HG03575 (cell line): ENCODE data around the gene BICRA.
"Not testable (repeated sequence)": the region's sequence is repeated elsewhere in the genome, so short reads cannot be mapped to it uniquely, and the experiment has no call there.

Source experiments
- ATAC-seq: cut with Tn5 transposase; IDR thresholded peaks from one replicate; pipeline ENCODE4 v1.9.1; 2021; ENCODE audit not compliant: unreplicated experiment, insufficient number of reproducible peaks, low FRiP score; ENCODE audit errors: extremely low read depth

BICRA gene

DNA sequence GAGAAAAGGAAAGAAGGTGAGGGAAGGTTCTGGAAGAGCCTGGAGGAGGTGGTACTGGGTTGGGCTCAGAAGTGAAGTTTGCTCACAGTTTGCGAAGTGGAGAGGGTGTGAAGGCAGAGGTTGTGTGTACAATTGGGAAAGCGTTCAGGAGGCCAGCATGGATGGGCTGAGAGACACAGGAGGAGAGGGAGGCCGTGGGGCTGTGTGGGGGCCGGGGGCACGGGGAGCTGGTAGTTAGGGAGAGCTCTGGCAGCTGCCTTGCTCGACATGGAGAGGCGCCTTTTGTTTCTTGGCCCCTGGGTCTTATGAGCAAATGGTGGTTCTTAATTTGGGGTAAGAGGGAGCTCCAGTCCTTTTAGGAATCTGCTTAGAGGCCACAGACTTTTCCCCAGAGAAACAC is 16.7 kb downstream of the BICRA start:
- ATAC-seq, result no peak

DNA sequence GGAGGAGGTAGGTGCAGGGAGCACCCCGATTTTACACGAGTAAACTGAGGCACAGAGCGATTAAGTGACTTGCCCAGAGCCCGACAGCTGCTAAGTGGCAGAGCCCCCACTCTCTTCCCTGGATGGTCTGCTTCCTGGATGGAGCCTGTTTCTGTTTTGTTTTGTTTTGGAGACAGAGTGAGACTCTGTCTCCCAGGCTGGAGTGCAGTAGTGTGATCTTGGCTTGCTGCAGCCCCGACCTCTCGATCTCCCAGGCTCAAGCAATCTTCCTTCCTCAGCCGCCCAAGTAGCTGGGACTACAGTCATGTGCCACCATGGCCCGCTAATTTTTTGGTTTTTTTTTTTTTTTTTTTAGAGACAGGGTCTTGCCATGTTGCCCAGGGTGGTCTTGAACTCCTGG is 17.3 kb downstream of the BICRA start:
- no peak for ATAC-seq

GRCh38 chr19:47628078-47628771 is 19.3 kb downstream of the BICRA start:
- no peak for ATAC-seq

GRCh38 chr19:47630594-47630993 is 21.7 kb downstream of the BICRA start:
- ATAC-seq, result no peak

DNA sequence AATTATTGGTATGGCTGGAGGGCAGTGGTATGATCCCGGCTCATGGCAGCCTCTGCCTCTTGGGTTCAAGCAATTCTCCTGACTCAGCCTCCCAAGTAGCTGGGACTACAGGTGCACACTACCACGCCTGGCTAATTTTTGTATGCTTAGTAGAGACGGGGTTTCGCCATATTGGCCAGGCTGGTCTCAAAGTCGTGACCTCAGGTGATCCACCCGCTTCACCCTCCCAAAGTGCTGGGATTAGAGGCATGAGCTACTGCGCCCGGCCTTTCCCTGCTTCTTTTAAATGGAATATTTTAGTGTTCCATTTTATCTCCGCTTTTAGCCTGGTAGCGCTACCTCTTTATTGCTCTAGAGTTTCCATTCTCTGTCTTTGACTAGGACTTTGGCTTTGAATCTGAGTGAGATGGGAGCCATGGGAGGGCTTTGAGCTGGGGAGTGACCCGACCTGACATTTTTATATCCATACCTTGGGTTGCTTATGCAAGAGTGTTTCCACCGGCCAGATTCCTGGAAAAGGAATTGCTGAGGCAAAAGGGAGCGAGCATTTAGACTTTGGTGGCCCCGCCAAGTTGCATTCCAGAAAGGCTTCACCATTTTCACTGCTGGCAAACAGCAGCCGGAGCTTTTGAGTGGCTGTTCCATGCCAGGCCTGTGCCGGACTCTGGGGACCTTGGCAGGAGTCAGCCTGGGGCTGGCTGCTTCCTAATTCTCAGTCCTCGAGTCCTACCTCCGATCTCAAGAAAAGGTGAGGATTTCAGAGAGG is 22.9 kb downstream of the BICRA start:
- ATAC-seq, result no peak

DNA sequence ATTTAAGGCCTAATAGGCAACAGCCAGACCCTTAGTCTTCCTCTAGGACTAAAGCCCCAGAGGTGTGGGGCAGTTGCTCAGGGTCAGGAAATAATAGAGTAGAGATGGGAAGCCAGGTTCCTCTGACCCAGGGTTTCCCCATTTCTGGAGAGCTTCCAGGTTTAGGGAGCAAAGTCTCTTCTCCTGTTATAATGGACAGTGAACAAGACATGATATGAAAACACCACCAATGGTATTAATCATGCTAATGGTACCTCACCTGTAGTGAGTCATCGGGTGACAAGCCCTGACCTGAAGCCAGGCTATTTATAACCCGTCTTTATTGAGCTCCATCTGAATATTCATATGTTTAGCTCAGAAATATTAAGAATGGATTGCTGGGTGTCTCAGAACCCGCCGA is 24.6 kb downstream of the BICRA start:
- no peak for ATAC-seq

DNA sequence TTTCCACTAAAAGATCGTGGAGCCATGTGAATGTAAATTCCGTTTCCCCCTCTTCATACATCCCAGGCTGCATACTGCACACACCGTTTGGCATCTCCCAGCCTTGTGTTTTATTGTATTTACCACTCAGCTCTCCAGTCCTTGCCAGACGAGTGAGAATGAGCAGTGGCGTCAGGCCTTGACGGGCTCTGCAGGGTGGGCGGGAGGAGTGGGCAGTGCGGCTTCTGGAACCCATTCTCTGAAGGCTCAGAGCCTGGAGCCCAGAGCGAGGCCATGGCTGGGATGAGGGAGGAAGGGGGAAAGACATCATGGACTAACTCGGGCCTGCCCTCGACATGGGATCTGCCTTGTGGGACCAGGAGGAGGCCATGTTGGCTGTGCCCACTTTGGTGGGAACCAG is 25.1 kb downstream of the BICRA start:
- ATAC-seq, result no peak

DNA sequence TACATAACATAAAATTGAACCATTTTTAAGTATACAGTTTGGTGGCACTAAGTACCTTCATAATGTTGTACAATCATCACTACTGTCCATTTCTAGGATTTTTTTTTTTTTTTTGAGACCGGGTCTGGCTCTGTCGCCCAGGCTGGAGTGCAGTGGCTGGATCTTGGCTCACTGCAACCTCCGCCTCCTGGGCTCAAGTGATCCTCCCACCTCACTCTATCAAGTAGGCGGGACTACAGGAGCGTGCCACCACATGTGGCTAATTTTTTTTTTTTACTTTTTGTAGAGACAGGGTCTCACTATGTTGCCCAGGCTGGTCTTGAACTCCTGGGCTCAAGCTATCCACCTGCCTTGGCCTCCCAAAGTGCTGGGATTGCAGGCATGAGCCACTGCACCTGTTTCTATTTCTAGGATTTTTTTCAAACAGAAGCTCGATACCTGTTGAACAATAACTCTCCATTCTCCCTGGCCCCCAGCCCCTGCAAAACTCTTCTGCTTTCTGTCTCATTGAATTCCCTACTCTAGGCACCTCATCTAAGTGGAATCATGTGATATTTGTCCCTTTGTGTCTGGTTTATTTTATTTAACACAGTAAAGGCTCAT is 26.3 kb downstream of the BICRA start:
- ATAC-seq, result not testable (repeated sequence)

GRCh38 chr19:47637550-47637949 is 28.6 kb downstream of the BICRA start:
- no peak for ATAC-seq

GRCh38 chr19:47641891-47642485 is 33.1 kb downstream of the BICRA start:
- ATAC-seq, result no peak

GRCh38 chr19:47643281-47643680 is 34.3 kb downstream of the BICRA start:
- no peak for ATAC-seq

DNA sequence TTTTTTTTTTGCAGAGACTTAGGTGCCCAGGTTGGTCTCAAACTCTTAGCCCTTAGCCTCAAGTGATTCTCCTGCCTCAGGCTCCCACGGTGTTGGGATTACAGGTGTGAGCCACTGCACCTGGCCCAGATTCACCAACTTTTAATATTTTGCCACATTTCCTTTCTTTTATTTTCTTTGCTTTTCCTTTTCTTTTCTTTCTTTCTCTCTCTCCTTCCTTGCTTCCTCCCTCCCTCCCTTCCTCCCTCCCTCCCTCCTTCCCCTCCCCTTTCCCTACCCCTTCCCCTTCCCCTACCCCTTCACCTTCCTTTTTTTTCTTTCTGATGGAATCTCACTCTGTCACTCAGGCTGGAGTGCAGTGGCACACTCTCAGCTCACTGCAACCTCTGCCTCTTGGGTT is 35.3 kb downstream of the BICRA start:
- no peak for ATAC-seq

- ATAC-seq, result no peak
Observed at GRCh38 chr19:47644743-47645482, 36.0 kb downstream of the BICRA start.

- no peak for ATAC-seq
Observed at GRCh38 chr19:47646924-47647323, 38.0 kb downstream of the BICRA start.

- no peak for ATAC-seq
Observed at GRCh38 chr19:47649588-47649987, 40.7 kb downstream of the BICRA start.

GRCh38 chr19:47650700-47651099 is 41.8 kb downstream of the BICRA start:
- ATAC-seq, result no peak

- ATAC-seq, result no peak
Observed at GRCh38 chr19:47651132-47651531, 42.2 kb downstream of the BICRA start.

- no peak for ATAC-seq
Observed at GRCh38 chr19:47651691-47652090, 42.8 kb downstream of the BICRA start.

GRCh38 chr19:47652285-47652684 is 43.4 kb downstream of the BICRA start:
- ATAC-seq, result no peak
